BLaER1 (cell line): ENCODE data around the gene GPC6.

ENCODE experiments used
- H3K27ac ChIP-seq: shearing (Covaris generic); formaldehyde crosslinking; 2 replicates; pipeline ENCODE4 v1.8.1; 2022
- H3K27me3 ChIP-seq: shearing (Covaris generic); formaldehyde crosslinking; 2 replicates; pipeline ENCODE4 v1.8.1; 2022
- H3K36me3 ChIP-seq: shearing (Covaris generic); formaldehyde crosslinking; 2 replicates; pipeline ENCODE4 v1.8.1; 2022
- H3K4me1 ChIP-seq: shearing (Covaris generic); formaldehyde crosslinking; 2 replicates; pipeline ENCODE4 v1.8.1; 2022
- H3K4me2 ChIP-seq: shearing (Covaris generic); formaldehyde crosslinking; 2 replicates; pipeline ENCODE4 v1.8.1; 2022
- H3K4me3 ChIP-seq: shearing (Covaris generic); formaldehyde crosslinking; 2 replicates; pipeline ENCODE4 v1.8.1; 2022
- H3K9ac ChIP-seq: shearing (Covaris generic); formaldehyde crosslinking; 2 replicates; pipeline ENCODE4 v1.8.1; 2022
- H3K9me3 ChIP-seq: shearing (Covaris generic); formaldehyde crosslinking; 2 replicates; pipeline ENCODE4 v1.8.1; 2022
- H4K20me1 ChIP-seq: shearing (Covaris generic); formaldehyde crosslinking; 2 replicates; pipeline ENCODE4 v1.8.1; 2022
- Cebpa-rat ChIP-seq: shearing (Covaris generic); IDR thresholded peaks from 2 replicates; pipeline ENCODE4 v1.8.1; 2022

The GPC6 gene

GRCh38 chr13:93956426-93956825 lies 729.8 kb downstream of the GPC6 start:
- Histone ChIP-seq H3K27ac (no peak overlapping the region), H3K4me3 (no peak overlapping the region), H3K9me3 (no peaks in the 10 kb centered on the region), H3K4me2 (no peak overlapping the region), H3K9ac (no peak overlapping the region), H3K27me3 (no peaks in the 10 kb centered on the region), H3K4me1 (peaks cover 9% of the 10 kb centered on the region), H4K20me1 (no peaks in the 10 kb centered on the region), H3K36me3 (no peaks in the 10 kb centered on the region)
- TF ChIP-seq Cebpa-rat = no peak

GRCh38 chr13:93957371-93957770 lies 730.8 kb downstream of the GPC6 start:
- H3K9me3 ChIP-seq = no peaks in the 10 kb centered on the region
- no peak overlapping the region for H3K27ac ChIP-seq
- H3K4me2 ChIP-seq = no peak overlapping the region
- no peak overlapping the region for H3K4me3 ChIP-seq
- no peaks in the 10 kb centered on the region for H4K20me1 ChIP-seq
- H3K27me3 ChIP-seq = no peaks in the 10 kb centered on the region
- no peaks in the 10 kb centered on the region; the same call in 1 of the 2 replicates for H3K4me1 ChIP-seq
- no peak overlapping the region for H3K9ac ChIP-seq
- no peak for TF ChIP-seq Cebpa-rat
- no peaks in the 10 kb centered on the region for H3K36me3 ChIP-seq

- Histone ChIP-seq H3K36me3 (no peaks in the 10 kb centered on the region), H3K9ac (no peak overlapping the region), H3K4me2 (no peak overlapping the region), H3K27ac (no peak overlapping the region), H3K4me3 (no peak overlapping the region), H3K4me1 (no peaks in the 10 kb centered on the region), H3K27me3 (no peaks in the 10 kb centered on the region), H3K9me3 (no peaks in the 10 kb centered on the region), H4K20me1 (no peaks in the 10 kb centered on the region)
- no peak for TF ChIP-seq Cebpa-rat
Measured at GRCh38 chr13:93959796-93960533, 733.4 kb downstream of the GPC6 start.

- H3K9ac ChIP-seq = no peak overlapping the region
- no peaks in the 10 kb centered on the region for H3K27me3 ChIP-seq
- no peaks in the 10 kb centered on the region for H3K36me3 ChIP-seq
- no peak overlapping the region for H3K27ac ChIP-seq
- no peak overlapping the region for H3K4me2 ChIP-seq
- H3K4me1 ChIP-seq = no peaks in the 10 kb centered on the region
- no peak overlapping the region for H3K4me3 ChIP-seq
- TF ChIP-seq Cebpa-rat = no peak
- no peaks in the 10 kb centered on the region for H4K20me1 ChIP-seq
- no peaks in the 10 kb centered on the region for H3K9me3 ChIP-seq
Measured at GRCh38 chr13:93963266-93964145, 736.9 kb downstream of the GPC6 start.

- no peaks in the 10 kb centered on the region for H3K9me3 ChIP-seq
- no peaks in the 10 kb centered on the region for H3K27me3 ChIP-seq
- H3K4me3 ChIP-seq = no peak overlapping the region
- no peaks in the 10 kb centered on the region for H3K36me3 ChIP-seq
- no peak overlapping the region for H3K9ac ChIP-seq
- no peak for TF ChIP-seq Cebpa-rat
- H3K27ac ChIP-seq = no peak overlapping the region
- no peaks in the 10 kb centered on the region for H3K4me1 ChIP-seq
- H3K4me2 ChIP-seq = no peak overlapping the region
- no peaks in the 10 kb centered on the region for H4K20me1 ChIP-seq
Measured at GRCh38 chr13:93964146-93964512, 737.5 kb downstream of the GPC6 start.

GRCh38 chr13:93965587-93965986 lies 739.0 kb downstream of the GPC6 start:
- Histone ChIP-seq H3K27ac (no peak overlapping the region), H3K4me1 (no peaks in the 10 kb centered on the region), H3K9me3 (no peaks in the 10 kb centered on the region), H3K4me3 (no peak overlapping the region), H3K27me3 (no peaks in the 10 kb centered on the region), H4K20me1 (no peaks in the 10 kb centered on the region), H3K36me3 (no peaks in the 10 kb centered on the region), H3K9ac (no peak overlapping the region), H3K4me2 (no peak overlapping the region)
- no peak for TF ChIP-seq Cebpa-rat

GRCh38 chr13:93966267-93966936 lies 739.8 kb downstream of the GPC6 start:
- H3K27me3 ChIP-seq = no peaks in the 10 kb centered on the region
- no peaks in the 10 kb centered on the region for H4K20me1 ChIP-seq
- H3K9me3 ChIP-seq = no peaks in the 10 kb centered on the region
- H3K36me3 ChIP-seq = no peaks in the 10 kb centered on the region
- H3K27ac ChIP-seq = no peak overlapping the region
- no peak overlapping the region for H3K9ac ChIP-seq
- H3K4me2 ChIP-seq = no peak overlapping the region
- TF ChIP-seq Cebpa-rat = no peak
- H3K4me1 ChIP-seq = no peaks in the 10 kb centered on the region
- H3K4me3 ChIP-seq = no peak overlapping the region

GRCh38 chr13:93967286-93967685 lies 740.7 kb downstream of the GPC6 start:
- Histone ChIP-seq H3K9me3 (no peaks in the 10 kb centered on the region), H4K20me1 (no peaks in the 10 kb centered on the region), H3K4me2 (no peak overlapping the region), H3K4me3 (no peak overlapping the region), H3K9ac (no peak overlapping the region), H3K36me3 (no peaks in the 10 kb centered on the region), H3K27ac (no peak overlapping the region), H3K27me3 (no peaks in the 10 kb centered on the region), H3K4me1 (no peaks in the 10 kb centered on the region)
- no peak for TF ChIP-seq Cebpa-rat

GRCh38 chr13:93975242-93975641 lies 748.6 kb downstream of the GPC6 start:
- Histone ChIP-seq H4K20me1 (no peaks in the 10 kb centered on the region), H3K9me3 (no peaks in the 10 kb centered on the region), H3K27ac (no peak overlapping the region), H3K27me3 (no peaks in the 10 kb centered on the region), H3K36me3 (no peaks in the 10 kb centered on the region), H3K4me2 (no peak overlapping the region), H3K4me1 (no peaks in the 10 kb centered on the region), H3K4me3 (no peak overlapping the region), H3K9ac (no peak overlapping the region)
- TF ChIP-seq Cebpa-rat = no peak

GRCh38 chr13:93976528-93976927 lies 749.9 kb downstream of the GPC6 start:
- H3K4me3 ChIP-seq = no peak overlapping the region
- TF ChIP-seq Cebpa-rat = no peak
- no peaks in the 10 kb centered on the region for H3K9me3 ChIP-seq
- H4K20me1 ChIP-seq = no peaks in the 10 kb centered on the region
- no peak overlapping the region for H3K9ac ChIP-seq
- no peaks in the 10 kb centered on the region for H3K27me3 ChIP-seq
- H3K4me2 ChIP-seq = no peak overlapping the region
- H3K27ac ChIP-seq = no peak overlapping the region
- no peaks in the 10 kb centered on the region for H3K36me3 ChIP-seq
- no peaks in the 10 kb centered on the region for H3K4me1 ChIP-seq
